Gastrocnemius medialis (tissue), 4 donors: ENCODE measurements around the gene EIF2B4. TPM values are rescaled to one million over a fixed set of nuclear protein-coding genes. Genes with fewer than 3 reads are reported as not detected.

Experiments
- ATAC-seq, 2 donors: fragments of 150-250 bp; one replicate each; pipeline ENCODE4 v1.9.1; 2016
- DNase-seq, 2 donors: peaks; one replicate each; pipeline ENCODE4 v3.0.0-alpha.2; 2019
- H3K27ac ChIP-seq, 4 donors: fragments of 200-600 bp; sonication (generic); 1 replicate in 1 of 4; 2 replicates in 3 of 4; pipeline ENCODE4 v1.5.1; 2016 to 2018; ENCODE audit warnings: mild to moderate bottlenecking in 2 of 4, moderate library complexity in 1 of 4
- H3K27me3 ChIP-seq, 3 donors: fragments of 200-600 bp; sonication (generic) in 2 of 3; 1 replicate in 1 of 3; 2 replicates in 2 of 3; pipeline versions ENCODE4 v1.5.1 to v1.6.0; 2016 to 2019; ENCODE audit warnings: mild to moderate bottlenecking in 1 of 3, moderate library complexity in 1 of 3
- H3K36me3 ChIP-seq, 2 donors: fragments of 200-600 bp; sonication (generic) in 1 of 2; one replicate each; pipeline ENCODE4 v1.5.1; 2017 to 2018
- H3K4me1 ChIP-seq, 2 donors: fragments of 200-600 bp; sonication (generic) in 1 of 2; one replicate each; pipeline ENCODE4 v1.5.1; 2016 to 2017; ENCODE audit warnings: mild to moderate bottlenecking in 2 of 2
- H3K4me3 ChIP-seq, 4 donors: fragments of 200-600 bp; sonication (generic) in 3 of 4; 1 replicate in 1 of 4; 2 replicates in 3 of 4; pipeline ENCODE4 v1.5.1; 2016 to 2019; ENCODE audit warnings: mild to moderate bottlenecking in 2 of 4
- H3K9me3 ChIP-seq, 3 donors: fragments of 200-600 bp; sonication (generic) in 2 of 3; 1 replicate in 1 of 3; 2 replicates in 2 of 3; pipeline ENCODE4 v1.5.1; 2016 to 2019
- POLR2A ChIP-seq, 2 donors: fragments of 450-650 bp; IDR thresholded peaks; one replicate each; pipeline ENCODE4 v1.6.1; 2017; ENCODE audit warnings: antibody characterized with exemption in 2 of 2, mild to moderate bottlenecking in 2 of 2, moderate library complexity in 2 of 2
- in situ Hi-C, 4 donors: fragments of 200-750 bp; cut with MboI; loops; one replicate each; pipeline versions ENCODE4 v1.15.0 to v1.8.0; 2017; ENCODE audit warnings: low sequenced_read_pairs in 4 of 4
- intact Hi-C: fragments of 100-400 bp; cut with DNase I; formaldehyde crosslinking; loops from one replicate; pipeline ENCODE4 v1.15.1; 2023; ENCODE audit warnings: low total_unique reads
- total RNA-seq, 4 donors: library from RNA; depleted of rRNA; stranded (reverse); fragments of >200 nt; gene quantifications; one replicate each; pipeline versions ENCODE4 v1.1.0 to v1.2.3, GENCODE V29; 2016
- TF ChIP-seq, protein P1 (sequence below), 5 experiments: fragments of 450-650 bp in 3 of 5; fragments of 200-600 bp in 2 of 5; sonication (generic) in 2 of 5; IDR thresholded peaks in 4 of 5; conservative IDR thresholded peaks in 1 of 5; 1 replicate in 4 of 5; 2 replicates in 1 of 5; pipeline ENCODE4 v1.5.1; 2016 to 2019; ENCODE audit warnings: antibody characterized with exemption in 5 of 5, mild to moderate bottlenecking in 3 of 5, moderate library complexity in 3 of 5

EIF2B4 gene
- total RNA-seq, 4 donors from 2014 or later = 50.5 to 57.9 (median 53.8) TPM

DNA sequence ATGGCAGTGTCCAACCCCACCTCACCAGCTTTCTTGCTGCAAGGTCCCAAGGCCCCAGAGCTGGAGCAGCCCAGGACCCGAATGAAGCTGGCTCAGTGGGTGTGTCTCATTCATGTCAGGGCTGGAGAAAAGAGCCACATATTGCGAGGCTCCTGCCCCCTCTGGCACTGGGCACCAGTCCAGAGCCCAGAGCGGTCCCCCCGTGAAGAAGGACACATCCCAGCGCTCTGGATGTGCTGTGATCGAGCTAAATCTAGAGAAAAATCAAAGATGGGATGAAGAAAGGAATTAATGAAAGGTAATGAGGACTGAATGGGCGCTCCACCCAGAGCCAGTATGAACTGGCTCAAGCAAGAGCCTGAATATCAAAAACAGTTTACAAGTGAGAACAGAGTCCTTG is 34.0 kb downstream of the EIF2B4 start:
- intact Hi-C loops = no loop called here
- Histone ChIP-seq H3K36me3 (peaks cover 0 to 85% of the 10 kb centered on the region in 2 donors), H3K4me3 (no peak overlapping the region), H3K9me3 (no peaks in the 10 kb centered on the region), H3K4me1 (no peaks in the 10 kb centered on the region), H3K27ac (no peak overlapping the region), H3K27me3 (no peaks in the 10 kb centered on the region)
- DNase-seq = no peak
- in situ Hi-C loops = no loop called here
- no peak for ATAC-seq
- TF ChIP-seq, protein P1, sequence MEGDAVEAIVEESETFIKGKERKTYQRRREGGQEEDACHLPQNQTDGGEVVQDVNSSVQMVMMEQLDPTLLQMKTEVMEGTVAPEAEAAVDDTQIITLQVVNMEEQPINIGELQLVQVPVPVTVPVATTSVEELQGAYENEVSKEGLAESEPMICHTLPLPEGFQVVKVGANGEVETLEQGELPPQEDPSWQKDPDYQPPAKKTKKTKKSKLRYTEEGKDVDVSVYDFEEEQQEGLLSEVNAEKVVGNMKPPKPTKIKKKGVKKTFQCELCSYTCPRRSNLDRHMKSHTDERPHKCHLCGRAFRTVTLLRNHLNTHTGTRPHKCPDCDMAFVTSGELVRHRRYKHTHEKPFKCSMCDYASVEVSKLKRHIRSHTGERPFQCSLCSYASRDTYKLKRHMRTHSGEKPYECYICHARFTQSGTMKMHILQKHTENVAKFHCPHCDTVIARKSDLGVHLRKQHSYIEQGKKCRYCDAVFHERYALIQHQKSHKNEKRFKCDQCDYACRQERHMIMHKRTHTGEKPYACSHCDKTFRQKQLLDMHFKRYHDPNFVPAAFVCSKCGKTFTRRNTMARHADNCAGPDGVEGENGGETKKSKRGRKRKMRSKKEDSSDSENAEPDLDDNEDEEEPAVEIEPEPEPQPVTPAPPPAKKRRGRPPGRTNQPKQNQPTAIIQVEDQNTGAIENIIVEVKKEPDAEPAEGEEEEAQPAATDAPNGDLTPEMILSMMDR (IDR thresholded peaks at IDR 0.05 in 4 of 5, conservative IDR thresholded peaks at IDR 0.05 in 1 of 5) = no peak
- no peak for TF ChIP-seq POLR2A (IDR thresholded peaks at IDR 0.05)

DNA sequence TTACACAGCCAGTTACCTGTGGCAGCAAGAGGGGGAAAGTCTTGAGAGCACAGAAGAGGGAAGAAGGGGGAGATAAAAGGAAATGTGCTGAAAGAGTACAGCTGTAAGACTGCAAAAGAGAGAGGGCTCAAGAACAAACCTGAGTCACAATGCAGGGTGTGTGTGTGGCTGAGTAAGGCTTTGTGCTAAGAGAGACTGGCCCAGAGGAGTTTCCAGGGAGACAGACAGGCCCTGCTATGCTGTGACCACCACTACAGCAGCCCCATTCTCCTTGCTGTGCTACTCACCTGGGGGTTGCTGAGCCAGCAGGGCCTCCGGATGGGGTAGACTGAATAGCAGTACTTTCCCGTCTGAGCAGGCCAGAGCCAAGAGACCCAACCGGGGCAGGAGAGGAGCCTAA is 34.8 kb downstream of the EIF2B4 start:
- ATAC-seq (no peak), DNase-seq (no peak)
- H3K4me3 ChIP-seq = no peak overlapping the region
- intact Hi-C loops = no loop called here
- no peak overlapping the region for H3K27ac ChIP-seq
- no peaks in the 10 kb centered on the region for H3K4me1 ChIP-seq
- no peaks in the 10 kb centered on the region for H3K27me3 ChIP-seq
- H3K36me3 ChIP-seq = peaks cover 0 to 85% of the 10 kb centered on the region in 2 donors
- TF ChIP-seq POLR2A (IDR thresholded peaks at IDR 0.05) = no peak
- TF ChIP-seq, protein P1 (IDR thresholded peaks at IDR 0.05 in 4 of 5, conservative IDR thresholded peaks at IDR 0.05 in 1 of 5) = no peak
- H3K9me3 ChIP-seq = no peaks in the 10 kb centered on the region
- in situ Hi-C loops = no loop called here

DNA sequence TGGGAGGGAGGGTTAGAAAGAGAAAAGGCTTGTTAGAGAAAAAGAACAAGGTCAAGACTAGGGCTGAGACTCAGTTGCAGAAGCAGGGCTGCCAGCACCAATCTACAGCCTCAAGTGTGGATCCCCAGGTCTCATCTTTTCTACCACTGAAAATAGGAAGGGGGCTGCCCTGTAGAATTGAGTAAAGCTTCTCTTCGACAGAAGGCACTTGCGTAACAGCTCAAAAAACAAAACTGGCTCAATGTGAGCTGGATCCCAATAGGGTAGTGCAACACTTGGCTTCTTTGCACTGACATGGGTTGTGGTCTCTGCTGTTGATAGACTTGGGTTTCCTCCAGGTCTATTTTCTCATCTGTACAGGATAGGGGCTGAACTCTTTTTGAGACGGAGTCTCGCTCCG is 45.4 kb downstream of the EIF2B4 start:
- H3K4me1 ChIP-seq = peaks cover 31 to 33% of the 10 kb centered on the region in 2 donors
- H3K27me3 ChIP-seq = no peaks in the 10 kb centered on the region
- DNase-seq = no peak
- H3K4me3 ChIP-seq = no peak overlapping the region
- in situ Hi-C loops (no loop called here), intact Hi-C loops (no loop called here)
- H3K27ac ChIP-seq = peak overlapping the region in 3 of 4 donors; percentile 95 to 100 (median 98)
- ATAC-seq = no peak
- H3K36me3 ChIP-seq = peaks cover 0 to 41% of the 10 kb centered on the region in 2 donors
- H3K9me3 ChIP-seq = no peaks in the 10 kb centered on the region
- TF ChIP-seq, protein P1 (IDR thresholded peaks at IDR 0.05 in 4 of 5, conservative IDR thresholded peaks at IDR 0.05 in 1 of 5) = no peak
- TF ChIP-seq POLR2A (IDR thresholded peaks at IDR 0.05) = no peak

DNA sequence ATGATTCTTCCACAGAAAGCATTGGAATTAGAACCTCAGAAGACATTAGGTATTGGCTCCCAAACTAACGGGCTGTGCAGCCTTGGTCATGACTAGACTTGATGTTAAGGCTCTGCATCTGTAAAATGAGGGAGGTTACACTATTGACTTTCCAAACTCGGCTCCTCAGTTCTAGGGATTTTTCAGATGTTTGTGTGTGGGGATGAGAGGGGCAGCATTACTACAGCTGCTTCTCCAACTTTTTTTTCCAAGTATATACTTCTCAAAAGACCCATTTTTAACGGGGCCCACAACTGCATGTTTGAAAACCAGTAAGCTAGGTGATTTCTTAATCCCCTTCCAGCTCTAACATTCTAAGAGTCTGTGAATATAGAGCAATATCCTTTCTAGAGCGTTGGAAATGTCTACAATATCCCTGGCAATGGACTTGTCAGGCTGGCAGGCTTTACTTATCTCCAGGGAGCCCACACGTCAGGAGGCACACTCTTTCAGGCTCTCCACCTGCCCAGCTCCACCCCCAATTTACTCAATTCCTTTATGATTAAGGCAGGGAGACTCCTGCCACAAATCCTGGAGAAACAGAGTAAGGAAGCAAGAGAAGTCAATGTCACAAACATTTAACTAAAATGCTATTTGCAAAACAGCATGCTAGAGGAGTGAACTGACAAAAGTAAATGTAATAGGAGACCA is 46.4 kb downstream of the EIF2B4 start:
- intact Hi-C loops = loop anchor here (1.0 to 2.0 kb wide), 2 partner anchors 33 to 57 kb away; partner anchors contain the start of genes GTF3C2 and ZNF513
- ATAC-seq (no peak), DNase-seq (no peak)
- H3K36me3 ChIP-seq = peaks cover 0 to 31% of the 10 kb centered on the region in 2 donors
- no peaks in the 10 kb centered on the region for H3K27me3 ChIP-seq
- H3K27ac ChIP-seq = peak overlapping the region; percentile 95 to 100 (median 98)
- TF ChIP-seq, protein P1 (IDR thresholded peaks at IDR 0.05 in 4 of 5, conservative IDR thresholded peaks at IDR 0.05 in 1 of 5) = no peak
- TF ChIP-seq POLR2A (IDR thresholded peaks at IDR 0.05) = no peak
- in situ Hi-C loops = no loop called here
- peak overlapping the region; percentile 80 to 89 (median 82) for H3K4me3 ChIP-seq
- H3K4me1 ChIP-seq = peaks cover 37 to 40% of the 10 kb centered on the region in 2 donors
- H3K9me3 ChIP-seq = no peaks in the 10 kb centered on the region
